Endometrial microvascular endothelial cells (primary cell): ENCODE data around the gene DCAF17. TPM values are rescaled to one million over a fixed set of nuclear protein-coding genes. Genes with fewer than 3 reads are reported as not detected.
"Not testable (repeated sequence)": the region's sequence is repeated elsewhere in the genome, so short reads cannot be mapped to it uniquely, and the experiment has no call there.

Experiments
- in situ Hi-C: cut with HindIII; loops from 2 replicates; pipeline ENCODE4 v1.10.0; 2017; ENCODE audit warnings: low sequenced_read_pairs, low pct_unique_long_range_greater_than_20kb; ENCODE audit errors: inconsistent ontology term
- total RNA-seq: library from RNA; depleted of rRNA; stranded (reverse); fragments of >200 nt; gene quantifications from one replicate; pipeline ENCODE4 v1.2.3, GENCODE V29; 2015; ENCODE audit errors: inconsistent ontology term

The DCAF17 gene
- total RNA-seq, 1 donor from 2014 or later: 18.7 TPM

DNA sequence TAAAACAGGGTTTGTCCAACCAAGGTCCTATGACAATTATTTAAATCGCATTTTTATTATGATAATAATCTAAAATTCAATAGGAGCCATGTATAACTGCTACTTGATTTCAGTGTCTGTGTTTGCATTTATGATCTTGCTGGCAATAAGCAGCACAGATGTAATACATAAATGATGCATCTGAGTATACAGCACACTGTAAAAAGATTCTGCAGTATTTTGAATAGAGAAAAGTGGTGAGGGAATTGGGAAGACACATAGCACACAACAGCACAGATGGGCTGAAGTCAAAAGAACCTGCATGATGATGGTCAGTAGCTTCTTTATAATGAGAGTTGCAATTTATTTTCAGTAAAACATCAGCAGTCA lies 26.4 kb upstream of the DCAF17 start:
- in situ Hi-C loops: no loop called here

- in situ Hi-C loops: no loop called here
Measured at GRCh38 chr2:171409436-171409971, 24.5 kb upstream of the DCAF17 start.

DNA sequence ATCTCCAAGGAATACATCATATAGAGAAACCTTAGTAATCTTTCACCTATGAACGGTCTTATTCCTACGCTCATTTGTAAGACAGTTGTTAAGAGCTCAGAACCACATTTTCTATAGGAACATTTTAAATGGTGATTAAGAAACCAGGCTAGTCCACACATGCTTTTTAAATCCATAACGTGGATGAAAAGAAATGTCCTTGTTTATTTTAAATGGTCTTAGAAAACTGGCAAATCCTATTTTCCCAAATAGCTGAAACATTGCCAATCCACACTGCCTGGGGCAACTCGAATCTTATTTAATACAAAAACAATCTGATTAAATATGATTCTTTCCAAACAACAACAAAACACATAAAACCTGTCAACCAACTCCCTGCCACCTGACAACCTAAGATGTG lies 23.9 kb upstream of the DCAF17 start:
- in situ Hi-C loops: no loop called here

DNA sequence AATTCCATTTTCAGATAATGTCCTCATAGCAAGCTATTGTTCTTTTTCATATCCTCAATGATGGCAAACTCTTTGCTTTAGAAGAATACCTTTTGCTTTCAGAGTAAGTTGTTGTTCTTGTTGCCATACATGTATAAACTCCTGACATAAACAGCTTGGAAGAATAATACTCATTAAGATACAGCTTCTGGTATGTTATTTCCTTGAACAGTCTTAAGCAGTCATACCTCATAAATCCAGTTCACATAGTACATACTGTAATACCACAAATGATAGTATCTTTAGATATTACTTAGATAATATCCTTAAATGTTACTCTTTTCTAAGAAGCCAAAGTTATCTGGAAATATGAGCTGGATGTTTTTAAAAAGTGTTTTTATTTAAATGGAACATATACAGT lies 23.4 kb upstream of the DCAF17 start:
- in situ Hi-C loops: no loop called here

GRCh38 chr2:171411214-171411613 lies 22.8 kb upstream of the DCAF17 start:
- in situ Hi-C loops: no loop called here

DNA sequence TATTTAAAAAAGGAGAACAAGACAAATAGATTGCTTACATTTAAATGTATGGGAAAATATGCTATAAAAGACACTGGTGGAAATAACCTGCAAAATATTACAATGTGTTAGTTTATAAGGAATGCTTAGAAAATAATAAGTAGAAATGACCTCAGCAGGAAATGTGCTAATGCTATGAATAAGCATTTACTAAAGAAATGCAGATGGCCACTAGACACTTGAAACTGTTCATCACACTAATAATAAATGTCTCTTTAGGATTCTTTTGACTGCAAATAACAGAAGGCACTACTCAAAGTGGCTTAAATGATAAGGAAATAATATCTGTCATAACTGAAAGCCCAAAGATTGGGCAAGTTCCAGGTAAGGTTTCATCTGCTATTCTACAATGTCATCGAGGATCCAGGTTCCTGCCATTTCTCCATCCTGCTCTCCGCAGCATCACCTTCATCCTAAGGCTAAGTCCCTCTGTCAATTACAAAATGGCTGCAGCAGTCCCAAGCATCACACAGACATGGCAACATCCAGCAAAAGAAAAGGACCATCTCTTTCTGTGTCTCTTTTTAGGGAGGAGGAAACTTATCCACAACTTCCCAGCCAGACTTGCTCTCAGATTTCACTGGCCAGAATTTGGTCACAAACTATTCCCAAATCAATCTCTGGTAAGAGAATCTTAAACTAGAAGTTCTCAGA lies 22.1 kb upstream of the DCAF17 start:
- in situ Hi-C loops: no loop called here

DNA sequence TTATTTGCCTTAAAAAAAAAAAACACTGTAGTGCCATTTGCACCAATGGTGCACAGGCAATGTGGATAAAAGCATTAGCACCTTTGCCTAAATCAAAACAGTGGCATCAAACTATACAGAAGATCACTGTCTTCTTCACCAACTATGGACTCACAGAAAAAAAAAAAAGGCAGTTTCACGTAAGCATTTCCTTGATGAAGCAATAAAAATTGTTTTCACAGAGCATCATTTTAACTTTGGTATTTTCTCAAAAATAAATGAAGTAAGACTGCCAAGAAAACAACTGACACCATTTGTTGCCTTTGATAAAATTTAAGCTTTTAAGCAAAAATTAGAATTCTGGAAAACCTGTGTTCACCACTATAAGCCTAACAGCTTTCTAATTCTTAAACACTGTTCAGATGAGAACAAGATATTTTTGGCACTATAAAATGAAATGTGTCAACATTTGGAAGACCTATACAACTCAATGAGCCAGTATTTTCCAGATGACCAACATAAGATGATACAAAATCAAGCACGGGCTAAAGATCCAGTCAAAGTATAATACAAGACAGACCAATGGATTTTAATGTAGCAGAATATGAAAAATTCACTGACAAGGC lies 21.4 kb upstream of the DCAF17 start:
- in situ Hi-C loops: no loop called here

DNA sequence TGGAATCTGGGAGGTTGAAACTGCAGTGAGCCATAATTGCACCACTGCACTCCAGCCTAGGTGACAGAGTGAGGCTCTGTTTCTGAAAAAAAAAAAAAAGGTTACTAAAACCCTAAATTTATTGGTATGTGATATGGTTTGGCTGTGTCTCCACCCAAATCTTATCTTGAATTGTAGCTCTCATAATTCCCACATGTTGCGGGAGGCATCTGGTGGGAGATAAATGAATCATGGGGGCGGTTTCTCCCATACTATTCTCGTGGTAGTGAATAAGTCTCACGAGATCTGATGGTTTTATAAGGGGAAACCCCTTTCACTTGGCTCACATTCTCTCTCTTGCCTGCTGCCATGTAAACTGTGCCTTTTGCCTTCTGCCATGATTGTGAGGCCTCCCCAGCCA lies 19.4 kb upstream of the DCAF17 start:
- in situ Hi-C loops: not testable (repeated sequence)

- in situ Hi-C loops: no loop called here
Measured at GRCh38 chr2:171416009-171416926, 17.8 kb upstream of the DCAF17 start.

DNA sequence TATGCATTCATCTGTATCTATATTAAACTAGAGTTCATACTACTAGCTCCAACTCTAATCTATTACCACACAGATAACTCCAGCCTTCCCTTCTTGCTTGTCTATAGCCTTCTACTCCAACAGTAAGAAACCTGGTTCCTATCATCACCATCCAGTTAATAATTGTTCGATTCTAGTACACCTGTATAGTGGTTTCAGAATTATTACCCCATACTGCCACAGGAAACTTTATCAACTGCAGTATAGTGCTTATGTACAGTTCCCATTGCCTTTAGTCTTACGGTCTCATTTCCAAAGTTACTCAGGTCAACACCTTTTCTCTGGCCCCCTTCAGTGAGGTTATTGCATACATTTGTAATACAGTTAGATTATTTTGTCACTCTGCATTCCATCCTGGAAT lies 14.7 kb upstream of the DCAF17 start:
- in situ Hi-C loops: no loop called here

- in situ Hi-C loops: no loop called here
Measured at GRCh38 chr2:171420728-171421563, 13.1 kb upstream of the DCAF17 start.

DNA sequence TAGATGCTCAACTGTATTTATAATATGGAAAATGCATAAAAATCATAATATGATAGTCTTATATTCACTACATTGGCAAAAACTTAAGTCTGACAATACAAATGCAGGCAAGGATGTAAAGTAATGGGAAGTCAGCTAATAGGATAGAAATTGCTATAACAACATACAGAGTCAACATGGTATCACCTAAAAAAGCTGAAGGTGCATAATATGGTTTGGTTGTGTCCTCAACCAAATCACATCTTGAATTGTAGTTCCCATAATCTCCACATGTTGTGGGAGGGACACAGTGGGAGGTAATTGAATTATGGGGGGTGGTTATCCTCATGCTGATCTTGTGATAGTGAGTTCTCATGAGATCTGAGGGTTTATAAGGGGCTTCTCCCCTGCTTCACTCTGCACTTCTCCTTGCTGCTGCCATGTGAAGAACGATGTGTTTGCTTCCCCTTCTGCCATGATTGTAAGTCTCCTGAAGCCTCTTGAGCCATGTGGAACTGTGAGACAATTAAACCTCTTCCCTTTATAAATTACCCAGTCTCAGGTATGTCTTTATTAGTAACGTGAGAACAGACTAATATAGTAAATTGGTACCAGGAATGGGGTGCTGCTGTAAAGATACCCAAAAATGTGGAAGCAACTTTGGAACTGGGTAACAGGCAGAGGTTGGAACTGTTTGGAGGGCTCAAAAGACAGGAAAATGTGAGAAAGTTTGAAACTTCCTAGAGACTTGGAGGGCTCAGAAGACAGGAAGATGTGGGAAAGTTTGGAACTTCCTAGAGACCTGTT lies 11.1 kb upstream of the DCAF17 start:
- in situ Hi-C loops: not testable (repeated sequence)

GRCh38 chr2:171430516-171431410 lies 3.3 kb upstream of the DCAF17 start:
- in situ Hi-C loops: loop anchor here (25.0 kb wide), 1 partner anchor 468 kb away; no protein-coding TSS in a partner anchor

GRCh38 chr2:171431677-171432167 lies 2.3 kb upstream of the DCAF17 start:
- in situ Hi-C loops: loop anchor here (25.0 kb wide), 1 partner anchor 469 kb away; no protein-coding TSS in a partner anchor

DNA sequence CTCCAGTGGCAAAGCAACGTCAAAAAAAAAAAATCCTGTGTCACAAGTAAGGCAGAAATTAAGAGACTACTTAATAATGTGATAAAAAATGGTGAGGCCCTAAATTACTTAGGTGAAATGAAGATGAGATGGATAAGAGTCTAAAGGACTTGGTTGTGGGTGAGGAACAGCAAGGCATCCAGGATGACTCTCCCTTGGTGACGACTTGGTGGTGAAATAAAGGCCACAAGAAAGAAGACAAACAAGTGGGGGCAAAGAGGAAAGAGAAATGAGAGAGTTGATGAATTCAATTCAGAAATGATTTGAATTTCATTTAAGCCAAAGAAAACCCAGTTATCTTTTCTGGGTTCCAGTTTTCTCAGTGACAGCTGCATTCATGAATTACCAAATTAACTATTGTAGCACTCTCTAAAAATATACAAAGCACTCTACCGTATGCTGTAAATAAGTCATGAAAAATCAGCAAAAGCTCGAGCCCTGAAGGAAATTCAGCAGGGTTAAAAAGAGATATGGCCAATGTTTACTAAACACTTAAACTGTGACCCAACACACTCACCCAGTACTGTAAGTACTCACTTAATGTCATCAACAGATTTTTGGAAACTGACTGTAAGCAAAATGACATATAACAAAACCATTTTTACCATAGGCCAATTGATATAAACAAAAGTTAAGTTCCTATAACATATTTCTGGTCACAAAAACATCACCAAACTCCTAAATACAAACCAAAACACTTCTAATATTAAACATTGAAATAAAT lies 1.6 kb upstream of the DCAF17 start:
- in situ Hi-C loops: loop anchor here (25.0 kb wide), 1 partner anchor 470 kb away; no protein-coding TSS in a partner anchor
